Right lung (tissue), 5 donors: ENCODE measurements around the gene IGSF9B. TPM values are rescaled to one million over a fixed set of nuclear protein-coding genes. Genes with fewer than 3 reads are reported as not detected.

ENCODE experiments used
- DNase-seq, 2 donors: peaks; one replicate each; pipeline ENCODE4 v3.0.0-alpha.2; 2013
- polyA plus RNA-seq, 5 donors: library from polyadenylated mRNA; unstranded; fragments of 120-200 nt; gene quantifications; one replicate each; pipeline versions ENCODE4 v1.2.1 to v1.2.3, GENCODE V29; 2013; ENCODE audit warnings: inconsistent platforms in 1 of 5, low replicate concordance in 1 of 5; ENCODE audit not compliant: insufficient read length in 5 of 5, insufficient read depth in 1 of 5

The IGSF9B gene
- polyA plus RNA-seq, 5 donors: 1.7 to 4.8 (median 2.0) TPM

GRCh38 chr11:133937468-133937867 lies 19.3 kb downstream of the IGSF9B start:
- DNase-seq: no peak

- DNase-seq: no peak
Observed at GRCh38 chr11:133937015-133937414, 19.8 kb downstream of the IGSF9B start.

- no peak for DNase-seq
Observed at GRCh38 chr11:133936592-133936991, 20.2 kb downstream of the IGSF9B start.

- no peak for DNase-seq
Observed at GRCh38 chr11:133936136-133936535, 20.6 kb downstream of the IGSF9B start.

- DNase-seq: no peak
Observed at GRCh38 chr11:133935551-133935910, 21.2 kb downstream of the IGSF9B start.

GRCh38 chr11:133934599-133935550 lies 21.9 kb downstream of the IGSF9B start:
- no peak for DNase-seq

GRCh38 chr11:133934096-133934495 lies 22.7 kb downstream of the IGSF9B start:
- no peak for DNase-seq

GRCh38 chr11:133931449-133932060 lies 25.2 kb downstream of the IGSF9B start:
- DNase-seq: no peak

GRCh38 chr11:133930767-133931448 lies 25.9 kb downstream of the IGSF9B start:
- DNase-seq: no peak

- no peak for DNase-seq
Observed at GRCh38 chr11:133930053-133930766, 26.6 kb downstream of the IGSF9B start.

GRCh38 chr11:133929401-133930052 lies 27.2 kb downstream of the IGSF9B start:
- no peak for DNase-seq

- DNase-seq: no peak
Observed at GRCh38 chr11:133928628-133929059, 28.1 kb downstream of the IGSF9B start.

- peak in 1 of 2 donors; percentile 25 for DNase-seq
Observed at GRCh38 chr11:133927690-133928627, 28.8 kb downstream of the IGSF9B start.

- DNase-seq: no peak
Observed at GRCh38 chr11:133926466-133927246, 30.1 kb downstream of the IGSF9B start.

GRCh38 chr11:133925756-133926155 lies 31.0 kb downstream of the IGSF9B start:
- DNase-seq: no peak

- DNase-seq: no peak
Observed at GRCh38 chr11:133924661-133925060, 32.1 kb downstream of the IGSF9B start.

GRCh38 chr11:133922078-133922870 lies 34.5 kb downstream of the IGSF9B start:
- DNase-seq: no peak

- no peak for DNase-seq
Observed at GRCh38 chr11:133921513-133921912, 35.3 kb downstream of the IGSF9B start.
